IPS-NIHi11 (cell line): ENCODE data around the gene STXBP3.

ENCODE experiments used
- DNase-seq: peaks from one replicate; pipeline ENCODE4 v3.0.0; 2012; ENCODE audit warnings: mixed read lengths, low spot score

The STXBP3 gene

GRCh38 chr1:108799001-108799400 is 52.5 kb downstream of the STXBP3 start:
- no peak for DNase-seq

- DNase-seq, result no peak
These were observed 54.6 kb downstream of the STXBP3 start for GRCh38 chr1:108801101-108801500.

GRCh38 chr1:108803548-108803947 is 57.1 kb downstream of the STXBP3 start:
- DNase-seq, result no peak

- DNase-seq, result no peak
These were observed 62.0 kb downstream of the STXBP3 start for GRCh38 chr1:108808438-108808837.

GRCh38 chr1:108811611-108812010 is 65.1 kb downstream of the STXBP3 start:
- DNase-seq, result no peak

- no peak for DNase-seq
These were observed 66.9 kb downstream of the STXBP3 start for GRCh38 chr1:108813326-108813725.

- DNase-seq, result no peak
These were observed 68.1 kb downstream of the STXBP3 start for GRCh38 chr1:108814343-108815125.

- no peak for DNase-seq
These were observed 69.1 kb downstream of the STXBP3 start for GRCh38 chr1:108815566-108815965.

GRCh38 chr1:108816049-108816893 is 69.8 kb downstream of the STXBP3 start:
- peak; percentile 60 for DNase-seq

- DNase-seq, result no peak
These were observed 70.5 kb downstream of the STXBP3 start for GRCh38 chr1:108817016-108817415.

- DNase-seq, result no peak
These were observed 71.3 kb downstream of the STXBP3 start for GRCh38 chr1:108817811-108818210.

- no peak for DNase-seq
These were observed 73.4 kb downstream of the STXBP3 start for GRCh38 chr1:108819878-108820277.

GRCh38 chr1:108823632-108824031 is 77.2 kb downstream of the STXBP3 start:
- DNase-seq, result no peak

- DNase-seq, result no peak
These were observed 77.6 kb downstream of the STXBP3 start for GRCh38 chr1:108824051-108824450.

- DNase-seq, result no peak
These were observed 79.7 kb downstream of the STXBP3 start for GRCh38 chr1:108826081-108826635.

- DNase-seq, result peak; percentile 88
These were observed 81.8 kb downstream of the STXBP3 start for GRCh38 chr1:108828074-108828961.

- DNase-seq, result no peak
These were observed 83.0 kb downstream of the STXBP3 start for GRCh38 chr1:108829498-108829916.

GRCh38 chr1:108830119-108831008 is 83.9 kb downstream of the STXBP3 start:
- no peak for DNase-seq

GRCh38 chr1:108831225-108831624 is 84.8 kb downstream of the STXBP3 start:
- no peak for DNase-seq

- no peak for DNase-seq
These were observed 86.5 kb downstream of the STXBP3 start for GRCh38 chr1:108832929-108833328.

GRCh38 chr1:108841703-108842102 is 95.2 kb downstream of the STXBP3 start:
- no peak for DNase-seq
